ENCODE measurements around the gene SWAP70. TPM values are rescaled to one million over a fixed set of nuclear protein-coding genes. Genes with fewer than 3 reads are reported as not detected.

Gene SWAP70
- total and polyA plus RNA-seq, 10 of the 15 experiments (the other 5 are each of a cell fraction or from before 2014, with no cell fraction given), result 20.6 to 62.4 (median 41.7) TPM

GRCh38 chr11:9619004-9619403 is 44.9 kb upstream of the SWAP70 start:
- H3K9me3 ChIP-seq (replicated peaks; ENCODE audit: control insufficient read depth, insufficient read depth, low read length), result no peaks in the 10 kb centered on the region; the same call in 2 of the 3 replicates
- no peaks in the 10 kb centered on the region for H4K20me1 ChIP-seq (ENCODE audit: control insufficient read depth, insufficient read depth)
- H3K4me3 ChIP-seq, result no peak overlapping the region
- H3K79me2 ChIP-seq (ENCODE audit: control insufficient read depth, insufficient read depth, low read length), result no peaks in the 10 kb centered on the region
- RAD21 ChIA-PET (ENCODE audit: unreplicated experiment), result no interaction called here
- H3K36me3 ChIP-seq (ENCODE audit: control insufficient read depth in 2 of 2, insufficient read depth in 2 of 2, low read length in 1 of 2), result no peaks in the 10 kb centered on the region
- POLR2A ChIA-PET, result interaction anchor here (0.6 to 0.7 kb wide), 2 partner anchors 72 to 132 kb away, joined by 4 to 5 read pairs; no protein-coding TSS in a partner anchor
- BruUV-seq (replicated peaks), result no TSS peak
- in situ Hi-C loops (cut with MboI), result loop anchor here (10.0 kb wide), 1 partner anchor 686 kb away; the partner anchor contains the start of gene ADM
- intact Hi-C loops (cut with micrococcal nuclease; ENCODE audit: unreplicated experiment), result loop anchor here (10.0 kb wide), 1 partner anchor 686 kb away; the partner anchor contains the start of gene ADM
- CTCF ChIA-PET, result interaction anchor here (1.1 to 4.4 kb wide), 5 partner anchors 10 to 129 kb away, joined by 3 to 16 read pairs (median 4); no protein-coding TSS in a partner anchor
- no peak overlapping the region for H2AFZ ChIP-seq (ENCODE audit: control insufficient read depth, low read depth, low read length)
- no peak for TF ChIP-seq PAX8 (IDR thresholded peaks at IDR 0.05)
- TF ChIP-seq ZNF24 (IDR thresholded peaks at IDR 0.05), result peak; percentile 94
- no peak for TF ChIP-seq CTCF (IDR thresholded peaks at IDR 0.05 in 2 of 3, conservative IDR thresholded peaks at IDR 0.05 in 1 of 3; ENCODE audit: control insufficient read depth in 2 of 3, extremely low read depth in 1 of 3, insufficient read depth in 1 of 3, low read depth in 3 of 3, low read length in 3 of 3)
- no peak for TF ChIP-seq BCL11A (IDR thresholded peaks at IDR 0.05; ENCODE audit: low read depth, low read length)
- SMC1A ChIA-PET (ENCODE audit: uncharacterized antibody, unreplicated experiment), result interaction anchor here (0.5 to 1.2 kb wide), 3 partner anchors 22 to 128 kb away, joined by 3 to 4 read pairs (median 3); no protein-coding TSS in a partner anchor
- WGBS (ENCODE audit: insufficient coverage, insufficient replicate concordance, low lambda C conversion rate, missing lambda C conversion rate), result 89% methylated on average over 1 of the region's 1 CpG
- no peaks in the 10 kb centered on the region for H3K27me3 ChIP-seq (replicated peaks in 1 of 2; ENCODE audit: control insufficient read depth in 2 of 2, insufficient read depth in 2 of 2, low read length in 1 of 2)
- H3K4me2 ChIP-seq (ENCODE audit: control insufficient read depth, insufficient read depth), result peak overlapping the region; percentile 0; the same call in 1 of the 2 replicates
- H3K27ac ChIP-seq (ENCODE audit: control insufficient read depth, insufficient read depth), result no peak overlapping the region
- no peak overlapping the region for H3K9ac ChIP-seq (ENCODE audit: control insufficient read depth, insufficient read depth, low read length)
- ATAC-seq, result no peak
- DNase-seq (ENCODE audit: low read depth, low spot score), result no peak
- FAIRE-seq, result no peak
- H3K4me1 ChIP-seq (ENCODE audit: control insufficient read depth, insufficient read depth, low read length), result peaks cover 38% of the 10 kb centered on the region

Measured in GM12878 (cell line).